TTC549 (cell line): ENCODE data around the gene TP73.

Experiments
- FAIRE-seq: peaks from 2 replicates; lab custom pipeline; 2012; peaks lifted over from hg19 to GRCh38; lab: Jason Lieb, UNC

TP73 gene

DNA sequence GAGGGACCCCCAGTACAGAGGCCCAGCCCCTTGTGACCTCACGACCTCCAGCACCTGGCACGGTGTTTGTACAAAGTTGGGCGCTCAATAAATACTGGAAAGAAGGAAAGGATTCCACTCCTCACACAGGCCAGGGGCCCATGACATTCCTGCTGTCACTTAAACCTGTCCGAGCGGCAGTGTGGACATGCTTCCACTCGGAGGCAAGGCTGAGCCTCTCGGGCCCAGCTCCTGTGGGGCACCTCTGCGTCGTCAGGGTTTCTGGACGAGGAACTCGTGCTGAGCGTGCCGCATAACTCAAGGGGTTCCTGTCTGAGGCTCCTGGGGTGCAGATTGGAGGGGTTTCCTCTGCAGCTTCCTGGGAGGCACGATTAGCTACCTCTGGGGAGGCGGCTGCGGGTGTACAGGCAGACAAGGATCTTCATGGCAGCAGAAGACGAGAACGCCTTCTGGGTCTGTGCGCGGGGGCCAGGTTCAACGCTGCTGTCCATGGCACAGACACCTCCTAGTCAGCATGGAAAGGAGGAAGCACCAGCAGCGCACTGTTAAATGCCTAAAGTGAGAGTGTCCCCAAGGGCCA, 116.6 kb downstream of the TP73 start:
- no peak for FAIRE-seq

DNA sequence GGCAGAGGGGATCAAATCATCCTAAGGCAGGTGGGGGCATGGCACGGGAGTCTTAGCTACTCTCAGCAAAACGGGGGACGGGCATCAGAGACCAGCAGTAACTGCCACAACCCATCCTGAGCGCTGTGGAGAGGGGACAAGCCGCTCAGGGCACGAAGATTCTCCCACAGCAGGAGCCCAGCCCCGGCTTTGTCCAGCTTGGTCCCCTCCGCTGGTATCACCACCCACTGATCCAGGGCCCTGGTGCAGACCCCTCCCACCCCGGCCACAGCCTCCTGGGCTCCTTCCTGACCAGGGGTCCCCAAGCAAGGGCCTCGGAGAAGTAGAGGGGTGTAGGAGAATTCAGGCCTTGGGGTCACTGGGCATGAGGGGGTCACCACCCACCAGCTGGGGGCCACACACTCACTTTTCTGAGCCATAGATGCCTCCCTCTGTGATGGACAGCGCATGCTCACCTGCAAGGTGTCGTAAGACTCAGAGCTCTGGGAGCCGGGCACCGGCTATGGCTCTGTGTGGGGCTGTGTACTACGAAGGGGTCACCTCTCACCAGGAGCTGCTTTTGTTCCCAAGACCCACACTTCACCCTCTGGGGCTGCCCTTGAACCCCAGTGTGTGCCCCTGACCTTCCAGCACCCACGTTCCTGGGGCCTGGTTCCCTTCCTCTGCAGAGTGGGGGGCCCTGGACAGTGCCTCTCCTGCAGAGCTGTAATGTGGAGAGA, 117.9 kb downstream of the TP73 start:
- FAIRE-seq, result no peak

DNA sequence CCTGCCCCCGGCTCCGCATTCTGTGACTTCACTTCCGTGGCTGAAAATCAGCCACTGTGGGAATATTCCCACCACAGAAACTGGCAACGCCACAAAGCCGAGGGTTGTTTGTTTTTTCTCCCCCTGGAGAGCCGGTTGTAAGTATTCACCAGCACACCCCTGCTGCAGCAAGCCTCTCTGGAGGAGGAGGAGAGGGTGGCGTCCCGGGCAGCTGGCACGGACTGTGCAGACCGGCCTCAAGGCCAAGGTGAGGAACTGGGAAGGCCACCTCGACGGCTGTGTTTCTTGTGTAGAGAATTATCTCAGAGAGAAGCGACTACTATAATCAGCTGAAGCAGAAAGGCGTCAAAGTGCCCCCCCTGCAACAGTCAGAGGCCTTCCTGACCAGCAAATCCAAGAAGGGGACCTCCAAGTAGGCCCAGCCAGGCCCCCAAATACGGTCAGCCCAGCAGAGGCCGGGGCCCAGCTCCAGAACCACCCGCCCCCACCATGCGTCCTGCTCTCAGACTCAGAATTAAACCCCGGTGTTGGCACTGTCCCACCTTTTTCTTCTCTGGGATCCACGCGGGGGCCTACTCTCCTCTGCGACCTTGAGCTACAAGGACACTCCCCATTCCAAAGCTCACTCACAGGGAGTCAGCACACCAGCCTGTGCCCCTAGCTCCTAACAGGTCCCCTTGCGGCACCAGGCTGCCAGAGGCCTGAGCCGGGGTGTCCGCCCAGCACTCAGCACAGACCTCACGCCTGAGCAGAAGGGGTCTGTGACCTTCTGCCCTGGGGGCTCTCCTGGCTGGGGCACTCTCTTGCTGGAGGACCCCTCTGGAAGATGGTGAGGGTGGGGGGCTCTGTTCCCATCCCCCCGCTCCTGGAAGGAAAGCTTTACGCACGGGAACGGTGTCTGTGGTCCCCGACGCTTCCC, 119.1 kb downstream of the TP73 start:
- no peak for FAIRE-seq

DNA sequence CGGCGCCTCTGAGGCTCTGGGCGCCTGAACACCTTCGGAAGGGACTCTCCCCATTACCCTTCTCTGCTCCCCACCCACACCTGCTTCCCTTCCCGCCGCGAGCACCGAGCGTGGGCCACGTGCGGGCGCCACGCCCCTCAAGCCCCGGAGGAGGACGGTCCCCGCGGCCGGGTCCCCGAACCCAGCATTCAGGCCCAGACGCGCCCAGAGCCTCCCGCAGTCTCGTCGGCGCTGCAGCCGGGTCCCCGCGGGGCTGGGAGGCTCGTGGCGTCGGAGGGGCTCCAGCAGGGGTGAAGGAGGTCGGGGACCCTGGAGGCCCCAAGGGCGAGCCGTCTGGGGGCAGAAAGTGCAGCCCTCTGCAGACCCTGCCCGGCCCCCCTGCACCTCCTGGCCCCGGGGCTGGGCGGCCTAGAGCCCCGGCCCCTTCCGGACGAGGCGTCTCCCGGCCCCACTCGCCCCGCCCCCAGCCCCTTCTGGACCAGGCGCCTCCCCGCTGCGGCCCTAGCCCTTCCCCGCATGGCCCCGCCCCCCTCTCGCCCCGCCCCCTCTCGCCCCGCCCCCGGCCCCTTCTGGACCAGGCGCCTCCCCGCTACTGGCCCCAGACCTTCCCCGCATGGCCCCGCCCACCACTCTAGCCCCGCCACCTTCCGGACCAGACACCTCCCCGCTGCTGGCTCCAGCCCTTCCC, 119.9 kb downstream of the TP73 start:
- no peak for FAIRE-seq

DNA sequence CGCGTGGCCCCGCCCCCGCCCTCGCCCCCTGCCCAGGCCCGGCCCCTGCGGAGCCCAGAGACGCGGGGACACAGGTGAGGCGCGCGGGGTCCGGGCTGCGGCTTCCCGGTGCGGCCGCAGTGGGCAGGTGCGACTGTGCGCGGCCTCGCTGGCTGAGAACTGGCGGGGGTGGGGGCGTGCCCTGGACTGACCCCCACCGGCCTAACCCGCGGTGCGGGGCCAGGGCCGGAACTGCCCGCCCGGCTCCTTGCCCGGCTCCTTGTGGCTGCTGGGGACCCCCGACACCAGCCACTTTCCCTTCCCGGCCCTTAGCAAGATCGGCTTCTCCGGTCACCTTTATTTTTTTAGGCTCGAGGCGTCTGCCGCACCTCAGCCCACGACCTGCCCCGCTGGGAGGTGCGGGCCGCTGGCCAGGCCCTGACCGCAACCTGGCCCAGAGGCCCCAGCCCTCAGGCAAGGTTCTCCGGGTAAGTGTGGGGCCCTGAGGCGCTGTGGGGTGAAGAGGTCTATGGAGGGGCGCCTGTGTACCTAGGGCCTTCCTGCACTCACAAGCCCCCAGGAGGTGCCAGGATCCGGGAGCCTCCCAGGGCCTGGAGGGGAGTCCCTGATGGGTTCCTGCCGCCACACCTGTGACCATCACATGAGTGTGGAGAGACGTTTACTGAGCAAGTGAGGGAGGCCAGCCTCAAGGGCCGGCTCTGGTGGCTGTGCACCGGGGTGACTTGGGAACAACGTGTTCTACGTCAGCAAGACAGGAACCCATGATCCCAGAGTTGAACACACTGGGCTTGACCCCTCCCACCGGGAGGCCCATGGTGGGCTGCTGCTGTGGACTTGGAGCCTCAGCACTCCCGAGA, 120.6 kb downstream of the TP73 start, which contains the start of gene SMIM1:
TSS of gene SMIM1 (plus strand) at position 35 of the 857 bp plus-strand sequence. CDS start 2,625 bp downstream, outside the sequence.
- FAIRE-seq, result no peak

DNA sequence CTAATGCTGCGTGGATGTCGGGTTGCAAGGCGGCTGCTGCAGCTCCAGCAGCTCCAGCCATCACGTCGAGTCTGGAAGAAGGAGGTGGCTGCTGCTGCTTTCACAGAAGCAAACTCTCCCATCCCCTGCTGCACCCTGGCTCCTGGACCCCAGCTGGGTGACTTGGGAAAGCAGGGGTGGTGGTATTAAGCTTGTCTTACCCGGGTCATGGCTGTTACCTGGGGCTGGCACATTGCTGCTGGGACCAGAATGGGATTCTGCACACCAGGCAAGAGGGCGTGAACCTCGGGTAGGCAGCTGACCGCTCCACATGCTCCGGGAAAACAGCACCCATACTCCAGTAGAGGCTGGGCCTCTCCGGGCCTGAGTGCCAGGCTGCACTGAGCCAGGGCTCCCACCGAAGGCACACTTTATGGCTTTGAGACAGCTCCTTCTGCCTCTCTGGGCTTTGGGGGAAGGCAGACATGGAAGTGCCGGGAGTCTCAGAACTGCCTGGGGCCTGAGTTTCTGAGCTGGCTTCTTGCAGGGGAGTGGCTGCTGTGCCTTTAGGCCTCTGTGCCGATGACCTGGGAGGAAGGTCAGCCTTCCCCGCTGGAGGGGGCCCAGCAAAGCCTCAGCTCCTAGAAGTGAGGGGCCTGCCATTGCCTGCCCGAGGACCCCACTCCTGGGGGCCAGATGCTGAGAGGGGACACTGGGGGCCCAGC, 121.4 kb downstream of the TP73 start:
- no peak for FAIRE-seq

DNA sequence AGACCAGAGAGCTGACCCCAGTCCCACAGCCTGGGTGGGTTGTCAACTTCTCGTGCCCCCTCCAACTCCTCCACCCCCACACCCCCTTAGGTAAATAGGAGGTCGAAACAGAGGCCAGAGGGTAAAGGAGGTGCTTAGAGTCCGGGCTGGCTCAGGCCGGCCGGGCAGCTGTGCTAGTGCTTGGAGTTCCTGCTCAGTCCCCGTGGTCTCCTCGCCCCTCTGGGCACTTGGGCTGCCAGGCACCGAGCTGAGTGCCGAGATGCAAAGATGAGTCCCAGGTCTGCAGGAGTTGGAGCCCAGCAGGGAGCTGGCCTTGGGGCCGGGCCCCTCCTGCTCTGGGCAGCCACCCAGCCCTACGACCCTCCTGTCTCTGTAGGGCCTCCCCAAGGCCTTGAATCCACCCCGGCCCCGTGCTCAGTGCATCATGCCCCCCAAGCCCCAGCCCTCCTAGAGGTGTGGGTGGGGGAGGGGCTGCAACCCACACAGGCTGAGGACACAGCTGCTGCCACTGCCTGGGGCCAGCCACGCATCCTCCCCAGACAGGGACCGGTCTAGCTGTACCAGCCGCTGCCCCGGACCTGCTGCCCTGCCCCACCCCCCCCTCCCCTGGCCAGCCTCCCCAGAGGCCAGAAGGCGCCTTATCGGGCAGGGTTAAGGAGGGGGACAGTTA, 122.1 kb downstream of the TP73 start:
- FAIRE-seq, result no peak

DNA sequence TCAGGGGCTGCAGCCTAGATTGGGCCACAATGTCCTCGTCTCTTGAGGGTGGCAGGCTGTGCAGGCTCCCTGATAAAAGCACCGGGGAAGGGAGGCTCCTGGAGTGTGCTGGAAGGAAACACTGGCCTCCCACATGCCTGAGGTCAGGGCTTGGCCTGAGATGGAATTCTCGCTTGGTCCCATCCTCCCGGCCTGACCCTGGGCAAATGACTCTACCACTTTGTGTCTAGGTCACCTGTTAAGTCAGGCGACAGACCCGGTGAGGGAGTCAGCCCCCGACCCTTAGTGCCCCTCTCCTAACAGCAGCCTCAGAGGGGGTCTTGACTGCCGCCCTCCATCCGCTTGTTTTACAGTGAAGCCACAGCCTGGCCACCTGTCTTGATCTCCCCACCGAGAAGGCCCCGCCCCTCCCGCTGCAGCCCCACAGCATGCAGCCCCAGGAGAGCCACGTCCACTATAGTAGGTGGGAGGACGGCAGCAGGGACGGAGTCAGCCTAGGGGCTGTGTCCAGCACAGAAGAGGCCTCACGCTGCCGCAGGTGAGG, 122.7 kb downstream of the TP73 start:
- no peak for FAIRE-seq

DNA sequence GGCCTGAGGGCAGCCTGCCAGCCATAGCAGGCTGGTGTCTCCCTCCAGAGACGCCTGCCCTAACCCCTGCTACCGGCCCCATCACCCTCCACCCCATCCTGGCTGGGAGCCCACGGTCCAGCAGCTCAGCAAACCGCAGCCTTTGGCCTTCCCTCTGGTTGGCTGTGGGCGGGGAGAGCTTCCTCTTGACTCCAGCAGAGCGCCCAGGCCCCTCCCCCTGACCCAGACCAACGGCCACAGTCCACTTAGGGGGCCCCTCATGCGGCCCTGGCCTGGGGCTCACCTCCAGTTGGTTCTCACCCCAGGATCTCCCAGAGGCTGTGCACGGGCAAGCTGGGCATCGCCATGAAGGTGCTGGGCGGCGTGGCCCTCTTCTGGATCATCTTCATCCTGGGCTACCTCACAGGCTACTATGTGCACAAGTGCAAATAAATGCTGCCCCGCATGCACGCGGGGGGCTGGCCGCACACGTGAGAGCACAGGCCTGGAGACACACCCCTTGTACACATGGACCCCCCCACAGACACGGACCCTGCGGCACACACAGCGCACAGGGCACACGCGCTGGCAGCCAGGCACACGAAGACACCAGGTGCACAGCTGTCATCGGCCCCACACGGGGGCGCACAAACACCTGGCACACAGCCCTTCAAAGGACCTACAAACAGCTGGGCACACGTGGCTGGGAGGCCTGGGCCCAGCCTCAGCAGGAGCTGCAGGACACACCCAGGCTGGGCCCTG, 123.3 kb downstream of the TP73 start:
- no peak for FAIRE-seq

DNA sequence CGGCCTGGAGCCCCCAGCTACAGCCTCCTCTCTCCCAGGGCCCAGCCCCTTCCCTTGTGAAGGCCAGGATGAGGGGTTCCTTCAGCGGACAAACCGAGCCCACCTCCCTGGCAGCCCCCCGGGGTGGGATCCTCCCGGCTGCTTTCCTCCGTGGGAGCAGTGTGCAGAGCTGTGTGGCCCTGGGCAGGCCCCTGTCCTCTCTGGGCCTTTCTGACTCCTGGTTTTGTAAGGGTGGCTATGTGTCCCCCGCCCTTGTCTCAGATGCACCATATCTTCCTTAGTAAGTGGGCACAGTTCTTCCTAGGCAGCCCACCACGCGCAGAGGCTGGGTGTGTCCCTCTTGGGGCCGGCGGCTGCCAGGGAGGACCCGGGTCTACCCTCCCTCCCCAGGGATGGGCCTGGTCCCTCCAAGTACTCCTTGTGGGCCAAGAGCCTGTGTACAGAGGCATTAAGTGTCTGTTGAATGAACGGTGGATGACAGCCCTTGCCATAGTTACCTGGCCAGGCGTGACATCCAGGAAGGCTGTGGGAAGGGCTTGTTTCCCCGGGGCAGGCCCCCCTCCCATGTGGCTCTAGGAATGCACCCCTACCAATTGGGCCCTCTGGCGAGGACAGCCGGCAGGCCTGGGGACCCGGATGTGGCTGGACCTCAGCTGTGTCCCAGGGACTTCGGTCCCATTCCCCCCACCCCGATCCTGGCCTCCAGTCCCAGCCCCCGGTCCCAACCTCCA, 124.1 kb downstream of the TP73 start:
- no peak for FAIRE-seq

DNA sequence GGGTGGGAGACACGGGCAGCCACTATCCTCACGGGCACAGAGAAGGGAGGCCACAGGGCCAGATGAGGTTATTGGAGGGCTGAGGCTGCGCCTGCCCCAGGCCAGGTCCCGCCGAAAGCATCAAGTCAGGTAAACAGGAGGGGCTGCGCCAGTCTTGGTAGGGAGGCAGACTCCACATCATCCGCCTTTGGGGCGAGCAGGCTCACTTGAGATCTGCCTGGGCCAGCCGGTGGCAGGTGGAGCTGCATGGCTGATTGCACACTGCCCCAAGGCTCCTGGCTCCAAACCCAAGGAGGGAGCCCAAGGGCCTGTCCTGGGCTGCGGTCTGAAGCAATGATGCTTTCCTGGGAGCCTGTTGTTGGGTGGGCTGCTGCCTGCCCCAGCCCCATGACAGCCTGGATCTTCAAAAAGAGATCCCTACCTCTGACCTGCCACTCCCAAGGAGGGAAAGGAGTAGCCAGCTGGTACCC, 124.8 kb downstream of the TP73 start:
- no peak for FAIRE-seq

DNA sequence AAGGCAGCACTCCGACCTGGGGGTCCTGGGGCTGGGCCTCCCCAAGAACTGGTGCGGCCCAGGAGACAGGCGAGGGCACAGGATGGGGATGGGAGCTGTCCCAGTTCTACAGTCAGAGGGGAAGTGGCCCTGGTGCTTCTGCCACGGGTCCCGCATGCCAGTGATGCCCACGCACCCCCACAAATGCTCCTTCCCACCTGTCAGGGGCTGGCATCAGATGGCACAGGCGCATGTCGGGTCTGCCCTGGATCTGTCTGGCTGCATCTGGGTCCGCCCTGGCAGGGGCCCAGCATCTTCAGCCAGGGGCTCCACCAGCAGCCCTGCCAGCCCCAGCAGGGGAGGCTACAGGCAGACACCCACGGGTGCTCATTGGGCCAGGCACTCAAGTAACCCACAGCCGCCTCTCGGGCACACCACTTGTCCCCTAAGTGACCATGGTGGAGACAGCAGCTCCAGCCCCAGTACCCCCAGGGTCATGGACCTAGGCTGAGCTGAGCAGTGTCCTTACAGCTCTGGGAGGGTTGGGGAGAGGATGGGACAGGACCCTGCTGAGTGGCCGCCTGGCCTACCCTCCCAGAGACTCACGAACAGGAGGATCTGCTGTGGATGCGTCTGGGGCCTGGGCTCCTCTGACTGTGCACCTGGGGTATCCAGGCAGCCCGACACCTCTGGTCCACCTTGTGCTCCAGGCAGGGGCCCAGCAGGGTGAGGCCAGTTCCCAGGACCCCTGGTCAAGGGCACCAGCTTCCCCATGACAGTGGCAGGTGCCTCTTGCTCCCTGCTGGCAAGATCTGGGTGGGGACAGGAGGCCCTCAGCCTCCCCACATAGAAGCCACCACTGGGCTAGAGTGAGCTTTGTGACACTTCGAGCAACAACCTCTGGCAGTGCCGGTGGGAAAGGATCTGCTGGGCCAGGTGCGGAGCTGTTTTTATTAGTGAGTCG, 125.6 kb downstream of the TP73 start:
- no peak for FAIRE-seq

DNA sequence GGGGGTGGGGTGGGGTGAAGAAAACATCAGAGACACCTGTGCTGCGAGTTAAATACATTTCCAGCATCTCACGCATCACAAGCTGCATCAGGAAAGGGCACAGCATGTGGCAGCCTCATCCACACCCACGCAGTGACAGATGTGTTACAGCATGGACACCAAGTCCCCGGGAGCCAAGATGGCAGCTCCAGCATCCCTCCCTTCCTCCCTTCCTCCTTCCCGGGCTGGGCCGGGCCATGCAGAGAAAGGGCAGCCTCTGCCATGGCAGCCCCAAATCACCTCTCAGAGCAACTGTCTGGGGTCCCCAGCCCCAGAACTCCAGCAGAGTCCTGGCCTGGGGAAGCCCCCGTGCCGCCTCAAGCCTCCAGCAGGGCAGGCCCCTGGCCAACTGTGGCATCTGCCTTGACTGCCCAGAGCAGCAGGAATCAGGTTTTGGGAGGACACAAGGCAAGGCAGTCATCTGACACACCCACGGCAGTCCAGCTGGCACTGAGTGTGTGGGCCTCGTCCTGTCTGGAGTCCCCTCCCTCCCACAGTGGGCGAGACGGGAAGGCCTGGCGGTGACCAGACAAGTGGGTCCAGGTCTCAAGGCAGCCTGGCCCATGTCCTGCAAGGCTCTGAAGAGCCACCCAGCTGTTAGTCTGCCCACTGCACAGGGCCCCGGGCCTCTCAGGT, 126.4 kb downstream of the TP73 start:
- no peak for FAIRE-seq

DNA sequence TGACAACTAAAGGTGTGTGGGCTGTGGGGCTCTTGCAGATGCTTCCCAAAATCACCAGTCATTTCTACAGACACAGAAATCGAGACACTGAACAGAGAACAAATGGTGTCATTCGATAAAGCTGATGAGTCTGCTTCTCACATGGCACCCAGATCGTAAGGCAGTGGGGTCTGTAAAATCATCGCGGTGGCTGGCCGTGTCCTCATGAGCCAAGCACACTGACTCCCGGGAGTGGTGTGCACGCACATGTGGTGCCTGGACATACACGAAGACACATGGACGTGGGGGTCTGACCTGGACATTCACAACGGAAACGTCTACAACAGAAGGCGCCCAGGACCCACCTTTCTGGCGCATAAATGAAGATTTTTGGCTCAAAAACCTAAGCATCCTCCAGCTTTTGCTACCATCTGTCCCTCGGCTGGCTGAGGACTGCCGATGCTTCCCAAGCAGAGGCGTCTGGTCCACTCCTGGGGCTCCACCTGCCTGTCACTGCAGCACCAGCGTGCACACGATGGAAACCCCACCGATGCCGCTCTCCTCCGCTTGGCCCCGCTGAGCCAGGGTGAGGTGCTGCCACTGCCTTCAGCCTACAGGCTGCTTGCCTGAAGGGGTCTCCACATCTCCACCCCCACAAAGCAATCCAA, 127.1 kb downstream of the TP73 start:
- FAIRE-seq, result no peak

DNA sequence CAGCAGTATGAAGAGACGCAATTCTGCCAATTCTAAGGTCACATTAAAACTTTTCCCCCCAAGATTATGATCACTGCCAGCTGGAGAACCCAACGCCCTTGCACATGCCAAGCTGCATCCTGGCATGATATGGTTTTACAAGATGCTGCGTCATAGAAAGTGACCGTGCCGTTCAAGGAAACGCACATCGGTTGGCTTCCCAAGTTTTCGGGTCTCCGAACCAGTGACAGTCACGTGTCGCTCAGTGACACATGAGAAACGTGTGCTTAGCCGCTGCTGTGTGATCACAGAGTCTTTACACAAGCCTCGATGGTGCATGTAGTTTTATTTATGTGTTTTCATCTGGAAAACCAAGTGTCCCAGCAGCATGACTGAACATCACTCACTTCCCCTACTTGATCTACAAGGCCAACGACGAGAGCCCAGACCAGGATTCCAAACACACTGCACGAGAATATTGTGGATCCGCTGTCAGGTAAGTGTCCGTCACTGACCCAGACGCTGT, 127.6 kb downstream of the TP73 start:
- no peak for FAIRE-seq

DNA sequence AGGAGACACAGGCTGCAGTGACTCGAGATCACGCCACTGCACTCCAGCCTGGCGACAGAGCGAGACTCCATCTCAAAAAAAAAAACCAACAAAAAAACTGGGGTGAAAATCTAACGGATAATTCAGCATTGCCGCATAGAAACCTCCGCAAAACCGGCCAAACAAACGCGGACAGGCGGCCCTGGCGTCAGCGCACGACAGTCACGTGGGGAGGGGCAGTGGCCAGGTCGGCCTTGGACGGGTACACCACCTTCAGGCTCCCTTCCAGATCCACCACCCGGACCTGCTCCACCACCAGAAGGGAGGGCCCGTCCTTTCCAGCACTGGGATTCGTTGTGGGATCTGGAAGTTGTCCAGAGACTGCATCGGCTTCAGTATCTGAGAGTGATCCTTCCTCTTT, 128.6 kb downstream of the TP73 start:
- FAIRE-seq, result no peak
